H1 (cell line): ENCODE results near the gene WDR27. TPM values are rescaled to one million over a fixed set of nuclear protein-coding genes. Genes with fewer than 3 reads are reported as not detected.

ENCODE experiments used
- CTCF ChIA-PET: fragments of 300-600 bp; sonication (Branson Sonifier 250); formaldehyde crosslinking; loops from one replicate; lab custom pipeline; 2021; ENCODE audit not compliant: partially characterized antibody; lab: Charles Lee
- POLR2A ChIA-PET: fragments of 300-600 bp; sonication (Branson Sonifier 250); formaldehyde crosslinking; loops from one replicate; lab custom pipeline; 2021; ENCODE audit warnings: inconsistent platforms; ENCODE audit not compliant: partially characterized antibody; lab: Charles Lee
- DNase-seq, 2 experiments: peaks; one replicate each; pipeline versions ENCODE4 v3.0.0 to v3.0.0-alpha.2; 2010 to 2022; ENCODE audit warnings: low spot score in 2 of 2, low read depth in 1 of 2, mixed read lengths in 1 of 2
- FAIRE-seq: peaks from 2 replicates; lab custom pipeline; 2011; peaks lifted over from hg19 to GRCh38; lab: Jason Lieb, UNC
- H2AFZ ChIP-seq: 2 replicates; pipeline ENCODE4 v1.8.1; 2012; ENCODE audit warnings: low read length, inconsistent platforms
- H2AK5ac ChIP-seq: 2 replicates; pipeline ENCODE4 v1.6.1; 2013; ENCODE audit warnings: low read depth, low read length
- H2BK120ac ChIP-seq: replicated peaks from 2 replicates; pipeline ENCODE3; 2013; ENCODE audit warnings: low read depth, low read length, inconsistent platforms
- H2BK12ac ChIP-seq: 2 replicates; pipeline ENCODE4 v1.6.1; 2013; ENCODE audit warnings: low read depth, low read length
- H2BK15ac ChIP-seq: 2 replicates; pipeline ENCODE4 v1.6.1; 2013; ENCODE audit warnings: low read length
- H2BK20ac ChIP-seq: 2 replicates; pipeline ENCODE4 v1.6.1; 2013; ENCODE audit warnings: low read length
- H2BK5ac ChIP-seq: 2 replicates; pipeline ENCODE4 v1.6.1; 2013; ENCODE audit warnings: low read depth, low read length
- H3K14ac ChIP-seq: 2 replicates; pipeline ENCODE4 v1.6.1; 2013; ENCODE audit warnings: inconsistent platforms; ENCODE audit not compliant: insufficient read length
- H3K18ac ChIP-seq: 2 replicates; pipeline ENCODE4 v1.6.1; 2013; ENCODE audit warnings: low read length; ENCODE audit errors: extremely low read depth
- H3K23ac ChIP-seq: 2 replicates; pipeline ENCODE4 v1.6.1; 2013; ENCODE audit warnings: inconsistent platforms; ENCODE audit not compliant: insufficient read length
- H3K23me2 ChIP-seq: 2 replicates; pipeline ENCODE4 v1.6.1; 2013; ENCODE audit warnings: low read depth, low read length
- H3K27ac ChIP-seq: 2 replicates; pipeline ENCODE4 v1.6.1; 2011; ENCODE audit warnings: low read depth, low read length, inconsistent platforms
- H3K27me3 ChIP-seq, 4 experiments: replicated peaks in 1 of 4; 1 replicate in 1 of 4; 2 replicates in 3 of 4; pipeline versions ENCODE4 v1.6.1 to v1.8.1; 2011 to 2013; ENCODE audit warnings: low read length in 3 of 4, mild to moderate bottlenecking in 3 of 4, inconsistent platforms in 2 of 4, mixed read lengths in 2 of 4, moderate library complexity in 1 of 4; ENCODE audit not compliant: control insufficient read depth in 3 of 4, insufficient read depth in 3 of 4; ENCODE audit errors: extremely low read depth in 1 of 4
- H3K36me3 ChIP-seq, 4 experiments: 2 replicates each; pipeline versions ENCODE4 v1.6.1 to v1.8.1; 2011 to 2013; ENCODE audit warnings: mild to moderate bottlenecking in 4 of 4, low read length in 3 of 4, moderate library complexity in 2 of 4, control low read depth in 1 of 4, inconsistent platforms in 1 of 4; ENCODE audit not compliant: insufficient read depth in 4 of 4, control insufficient read depth in 2 of 4
- H3K4ac ChIP-seq: replicated peaks from 2 replicates; pipeline ENCODE3; 2013; ENCODE audit warnings: low read length, low read depth, mixed read lengths, inconsistent platforms; ENCODE audit not compliant: insufficient read length
- H3K4me1 ChIP-seq, 4 experiments: replicated peaks in 1 of 4; 1 replicate in 1 of 4; 2 replicates in 3 of 4; pipeline versions ENCODE4 v1.6.1 to v1.8.1; 2011 to 2013; ENCODE audit warnings: low read length in 3 of 4, inconsistent platforms in 2 of 4, mixed read lengths in 1 of 4; ENCODE audit not compliant: insufficient read depth in 4 of 4, control insufficient read depth in 3 of 4
- H3K4me2 ChIP-seq, 2 experiments: 2 replicates each; pipeline versions ENCODE4 v1.6.1 to v1.8.1; 2011 to 2013; ENCODE audit warnings: low read depth in 2 of 2, low read length in 2 of 2, control low read depth in 1 of 2, inconsistent platforms in 1 of 2, mild to moderate bottlenecking in 1 of 2; ENCODE audit not compliant: insufficient read depth in 1 of 2
- H3K4me3 ChIP-seq, 4 experiments: fragments of 200-600, 300-600 bp in 1 of 4; sonication (generic), shearing (Covaris generic), sonication (Bioruptor Twin) in 1 of 4; 2 replicates each; pipeline versions ENCODE4 v1.5.1 to v1.8.1; 2011 to 2016; ENCODE audit warnings: low read length in 4 of 4, low read depth in 3 of 4, control low read depth in 2 of 4, inconsistent platforms in 2 of 4, mild to moderate bottlenecking in 2 of 4, mixed read lengths in 1 of 4, moderate library complexity in 1 of 4; ENCODE audit not compliant: insufficient read depth in 2 of 4; ENCODE audit errors: extremely low read depth in 1 of 4
- H3K56ac ChIP-seq: replicated peaks from 2 replicates; pipeline ENCODE3; 2013; ENCODE audit warnings: low read depth, mild to moderate bottlenecking, mixed read lengths, low read length, inconsistent platforms; ENCODE audit not compliant: insufficient read length
- H3K79me1 ChIP-seq: 2 replicates; pipeline ENCODE4 v1.6.1; 2013; ENCODE audit warnings: low read depth, low read length, control low read depth
- H3K79me2 ChIP-seq, 2 experiments: 2 replicates each; pipeline versions ENCODE4 v1.6.1 to v1.8.1; 2012 to 2013; ENCODE audit warnings: low read length in 2 of 2, mild to moderate bottlenecking in 2 of 2, inconsistent platforms in 1 of 2; ENCODE audit not compliant: insufficient read depth in 2 of 2, control insufficient read depth in 1 of 2
- H3K9ac ChIP-seq, 4 experiments: replicated peaks in 1 of 4; 1 replicate in 1 of 4; 2 replicates in 3 of 4; pipeline versions ENCODE4 v1.6.1 to v1.8.1; 2011 to 2013; ENCODE audit warnings: low read depth in 3 of 4, low read length in 3 of 4, control low read depth in 2 of 4, mild to moderate bottlenecking in 2 of 4, moderate library complexity in 2 of 4, inconsistent platforms in 1 of 4; ENCODE audit errors: extremely low read depth in 1 of 4
- H3K9me3 ChIP-seq, 2 experiments: 2 replicates each; pipeline versions ENCODE4 v1.6.1 to v1.8.1; 2012 to 2013; ENCODE audit warnings: mild to moderate bottlenecking in 2 of 2, moderate library complexity in 2 of 2, control low read depth in 1 of 2, inconsistent platforms in 1 of 2, low read depth in 1 of 2, low read length in 1 of 2, mixed read lengths in 1 of 2; ENCODE audit not compliant: insufficient read depth in 2 of 2
- H4K20me1 ChIP-seq, 2 experiments: replicated peaks in 1 of 2; 2 replicates each; pipeline versions ENCODE3 to v1.8.1; 2011 to 2013; ENCODE audit warnings: inconsistent platforms in 2 of 2, low read length in 2 of 2, mild to moderate bottlenecking in 1 of 2; ENCODE audit not compliant: insufficient read depth in 2 of 2, control insufficient read depth in 1 of 2
- H4K5ac ChIP-seq: 2 replicates; pipeline ENCODE4 v1.6.1; 2013; ENCODE audit warnings: low read length, low read depth, mixed read lengths, inconsistent platforms; ENCODE audit not compliant: insufficient read length
- H4K8ac ChIP-seq: 2 replicates; pipeline ENCODE4 v1.8.0; 2013; ENCODE audit warnings: mild to moderate bottlenecking, moderate library complexity, low read length, inconsistent platforms; ENCODE audit not compliant: insufficient read depth; ENCODE audit errors: extremely low read depth
- H4K91ac ChIP-seq: replicated peaks from 2 replicates; pipeline ENCODE3; 2013; ENCODE audit warnings: low read length, mixed read lengths, inconsistent platforms; ENCODE audit not compliant: insufficient read length
- CBX8 ChIP-seq: fragments of 300-800, 300-1000 bp; sonication (generic); IDR thresholded peaks from 2 replicates; pipeline ENCODE4 v1.7.1; 2016; ENCODE audit warnings: low read depth, low read length, borderline replicate concordance
- CEBPB ChIP-seq: IDR thresholded peaks from 2 replicates; pipeline ENCODE4 v1.6.1; 2012; ENCODE audit warnings: low read depth, low read length
- CHD2 ChIP-seq: IDR thresholded peaks from 2 replicates; pipeline ENCODE4 v1.6.1; 2012; ENCODE audit warnings: low read length, improper control_type of control experiment
- EGR1 ChIP-seq: IDR thresholded peaks from 2 replicates; pipeline ENCODE4 v1.6.1; 2011; ENCODE audit warnings: low read depth, low read length, borderline replicate concordance
- EZH2 ChIP-seq: fragments of 200-600 bp; sonication (generic); IDR thresholded peaks from 2 replicates; pipeline ENCODE4 v1.7.1; 2012; ENCODE audit warnings: low read depth, mild to moderate bottlenecking, moderate library complexity, low read length, inconsistent platforms; ENCODE audit not compliant: severe bottlenecking
- GABPA ChIP-seq: IDR thresholded peaks from 2 replicates; pipeline ENCODE4 v1.6.1; 2011; ENCODE audit warnings: mild to moderate bottlenecking, low read length, moderate library complexity, borderline replicate concordance; ENCODE audit not compliant: insufficient read depth
- JUN ChIP-seq: IDR thresholded peaks from 2 replicates; pipeline ENCODE4 v1.6.1; 2011; ENCODE audit warnings: low read depth, mild to moderate bottlenecking, improper control_type of control experiment, low read length
- KDM4A ChIP-seq: IDR thresholded peaks from one replicate; pipeline ENCODE4 v1.7.1; 2012; ENCODE audit warnings: low read depth, mild to moderate bottlenecking, moderate library complexity, low read length, inconsistent platforms; ENCODE audit not compliant: severe bottlenecking
- NRF1 ChIP-seq: IDR thresholded peaks from 2 replicates; pipeline ENCODE4 v1.6.1; 2011; ENCODE audit warnings: mild to moderate bottlenecking, low read depth, low read length, improper control_type of control experiment
- PHF8 ChIP-seq: fragments of 200-600 bp; sonication (generic); conservative IDR thresholded peaks from 2 replicates; pipeline ENCODE4 v1.7.1; 2012; ENCODE audit warnings: low read depth, mild to moderate bottlenecking, inconsistent platforms, low read length, moderate library complexity
- RBBP5 ChIP-seq: IDR thresholded peaks from 2 replicates; pipeline ENCODE4 v1.7.1; 2012; ENCODE audit warnings: low read depth, mild to moderate bottlenecking, inconsistent platforms, low read length, moderate library complexity, borderline replicate concordance
- SIN3A ChIP-seq, 2 experiments: IDR thresholded peaks in 1 of 2; conservative IDR thresholded peaks in 1 of 2; 2 replicates each; pipeline ENCODE4 v1.6.1; 2011 to 2012; ENCODE audit warnings: low read length in 2 of 2, improper control_type of control experiment in 1 of 2, low read depth in 1 of 2, mild to moderate bottlenecking in 1 of 2
- TAF1 ChIP-seq: IDR thresholded peaks from 2 replicates; pipeline ENCODE4 v1.6.1; 2011; ENCODE audit warnings: mild to moderate bottlenecking, low read depth, low read length
- TBP ChIP-seq: IDR thresholded peaks from 2 replicates; pipeline ENCODE4 v1.6.1; 2011; ENCODE audit warnings: low read depth, low read length, improper control_type of control experiment
- WGBS, 2 experiments: shearing (Covaris generic) in 1 of 2; methylation state at CpG; one replicate each; pipeline versions ENCODE4 v1.1.6 to v1.1.7; 2013 to 2015; ENCODE audit warnings: low lambda C conversion rate in 2 of 2, mixed read lengths in 2 of 2, inconsistent platforms in 1 of 2, low coverage in 1 of 2, missing lambda C conversion rate in 1 of 2; ENCODE audit not compliant: insufficient replicate concordance in 2 of 2, insufficient coverage in 1 of 2, insufficient read length in 1 of 2; ENCODE audit errors: extremely low coverage in 1 of 2, missing lambda C conversion rate in 1 of 2; 5-methylcytosine and 5-hydroxymethylcytosine counted together
- polyA plus RNA-seq, 7 experiments: library from polyadenylated mRNA; depleted of rRNA in 3 of 7; stranded (reverse) in 5 of 7; unstranded in 2 of 7; fragments of >200 nt in 5 of 7; fragments of 200-250 nt in 2 of 7; gene quantifications; 1 replicate in 5 of 7; 2 replicates in 1 of 7; 4 replicates in 1 of 7; pipeline versions ENCODE4 v1.2.1 to v1.2.3, GENCODE V29; 2011 to 2013; ENCODE audit warnings: missing spikeins in 2 of 7, mixed read lengths in 2 of 7
- total RNA-seq: library from RNA; stranded (reverse); fragmentation: NEBNext Ultra II Directional; extraction: Animal tissue kit (Norgen Biotek cat#: 25700); gene quantifications from 2 replicates; pipeline ENCODE4 v1.2.1, GENCODE V29; 2021

Gene WDR27
- total and polyA plus RNA-seq, 2 of the 8 experiments (the other 6 are each of a cell fraction or from before 2014, with no cell fraction given), result 53.6 to 68.6 TPM

DNA sequence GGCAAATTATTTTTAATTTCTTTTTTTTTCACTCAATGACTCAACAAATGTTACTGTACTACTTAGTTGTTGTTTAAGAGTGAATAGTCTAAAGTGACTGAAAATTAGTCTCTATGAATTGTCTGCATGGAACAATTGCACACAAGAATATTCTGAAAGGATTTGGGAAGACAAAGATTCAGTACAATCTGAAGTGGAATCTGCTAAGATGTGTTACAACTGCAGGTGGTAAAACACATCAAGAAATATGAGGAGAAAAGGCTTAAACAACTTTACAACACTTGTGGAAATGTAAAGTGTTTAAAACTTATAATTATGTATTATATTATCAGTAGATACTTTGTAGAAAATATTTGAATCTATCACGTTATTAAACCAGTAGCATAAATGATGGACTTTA is 193.4 kb downstream of the WDR27 start:
- Histone ChIP-seq H3K79me2 (no peaks in the 10 kb centered on the region), H3K4me2 (no peak overlapping the region), H3K18ac (no peak overlapping the region), H3K4me1 (no peaks in the 10 kb centered on the region), H3K27me3 (no peaks in the 10 kb centered on the region), H3K56ac (no peak overlapping the region), H3K23me2 (no peaks in the 10 kb centered on the region), H3K14ac (no peak overlapping the region), H3K23ac (no peak overlapping the region), H3K9ac (no peak overlapping the region), H3K4ac (no peak overlapping the region), H2BK12ac (no peak overlapping the region), H2BK5ac (no peak overlapping the region), H4K20me1 (no peaks in the 10 kb centered on the region), H2BK20ac (no peak overlapping the region), H4K91ac (no peak overlapping the region), H3K4me3 (no peak overlapping the region), H2AK5ac (no peak overlapping the region), H3K36me3 (peaks cover 0 to 2% (median 0%) of the 10 kb centered on the region in 4 experiments; a peak in 1 of 8 replicates), H4K5ac (no peak overlapping the region), H2BK15ac (no peak overlapping the region), H2BK120ac (no peak overlapping the region), H3K79me1 (no peaks in the 10 kb centered on the region), H2AFZ (no peak overlapping the region), H3K27ac (no peak overlapping the region), H3K9me3 (no peaks in the 10 kb centered on the region)
- ChIA-PET CTCF (interaction anchor here (1.1 kb wide), 1 partner anchor 8 kb away, joined by 3 read pairs; no protein-coding TSS in a partner anchor), POLR2A (no interaction called here)
- 91% methylated on average over 1 of the region's 1 CpG; no CpG with 5 or more reads in 1 of the 2 experiments for WGBS, 2 experiments
- no peak for DNase-seq
- FAIRE-seq, result no peak
- TF ChIP-seq JUN (no peak), NRF1 (no peak), TBP (no peak), CEBPB (no peak), GABPA (no peak), SIN3A (conservative IDR thresholded peaks at IDR 0.05 in 1 of 2, IDR thresholded peaks at IDR 0.05 in 1 of 2; ENCODE audit: low read depth in 1 of 2, low read length in 2 of 2) (no peak), EGR1 (no peak), CBX8 (no peak), CHD2 (no peak), TAF1 (no peak), RBBP5 (no peak), EZH2 (no peak), PHF8 (no peak), KDM4A (no peak)
- TF ChIP-seq, all 59 proteins: peak for 0
- no peak overlapping the region for H4K8ac ChIP-seq
